Endothelial cell of umbilical vein (primary cell): ENCODE measurements around the gene LRWD1.

Source experiments
- CTCF ChIP-seq, 2 donors: IDR thresholded peaks; 1 replicate in 1 of 2; 2 replicates in 1 of 2; pipeline ENCODE4 v1.5.1; 2011; ENCODE audit warnings: low read length in 2 of 2, mild to moderate bottlenecking in 2 of 2, moderate library complexity in 2 of 2, control low read depth in 1 of 2, inconsistent platforms in 1 of 2, low read depth in 1 of 2; ENCODE audit not compliant: insufficient read depth in 1 of 2; ENCODE audit errors: extremely low read depth in 1 of 2
- POLR2A ChIP-seq: IDR thresholded peaks from 2 replicates; pipeline ENCODE4 v1.6.1; 2012; ENCODE audit warnings: low read depth, mild to moderate bottlenecking, control low read depth, low read length
- POLR2AphosphoS5 ChIP-seq: IDR thresholded peaks from 2 replicates; pipeline ENCODE4 v1.6.1; 2012; ENCODE audit warnings: low read depth, mild to moderate bottlenecking, control low read depth, low read length, moderate library complexity; ENCODE audit not compliant: insufficient read depth

GRCh38 chr7:102472126-102473041 lies 7.6 kb downstream of the LRWD1 start:
- TF ChIP-seq POLR2A (no peak), POLR2AphosphoS5 (no peak), CTCF (IDR thresholded peaks at IDR 0.05; ENCODE audit: extremely low read depth in 1 of 2, insufficient read depth in 1 of 2, low read depth in 1 of 2, low read length in 2 of 2) (no peak)
